Ovary (tissue), 9 donors: ENCODE results near the gene COL1A2. TPM values are rescaled to one million over a fixed set of nuclear protein-coding genes. Genes with fewer than 3 reads are reported as not detected.

Source experiments
- DNase-seq, 5 donors: peaks; one replicate each; pipeline ENCODE4 v3.0.0-alpha.2; 2019 to 2020
- H3K27ac ChIP-seq, 2 donors: fragments of 200-600 bp; one replicate each; pipeline versions ENCODE4 v1.5.1 to v1.8.0; 2019 to 2022
- H3K27me3 ChIP-seq: fragments of 200-600 bp; one replicate; pipeline ENCODE4 v1.8.0; 2022
- H3K36me3 ChIP-seq: fragments of 200-600 bp; sonication (generic); one replicate; pipeline ENCODE4 v1.5.1; 2019
- H3K4me1 ChIP-seq: one replicate; pipeline ENCODE4 v1.8.1; 2013; ENCODE audit warnings: mild to moderate bottlenecking, moderate library complexity; ENCODE audit not compliant: insufficient read depth
- H3K4me3 ChIP-seq: fragments of 200-600 bp; sonication (generic); one replicate; pipeline ENCODE4 v1.5.1; 2017
- H3K9me3 ChIP-seq, 2 donors: fragments of 200-600 bp in 1 of 2; sonication (generic) in 1 of 2; one replicate each; pipeline versions ENCODE4 v1.5.1 to v1.8.1; 2013 to 2019; ENCODE audit warnings: mild to moderate bottlenecking in 1 of 2, moderate library complexity in 1 of 2
- CTCF ChIP-seq, 3 donors: fragments of 450-650 bp in 2 of 3; fragments of 200-600 bp in 1 of 3; IDR thresholded peaks; one replicate each; pipeline versions ENCODE4 v1.5.1 to v1.8.0; 2016 to 2022; ENCODE audit warnings: antibody characterized with exemption in 3 of 3, mild to moderate bottlenecking in 1 of 3
- EP300 ChIP-seq: sonication (generic); formaldehyde crosslinking; IDR thresholded peaks from one replicate; pipeline ENCODE4 v1.6.1; 2017; ENCODE audit warnings: antibody characterized with exemption
- POLR2A ChIP-seq: fragments of 450-650 bp; IDR thresholded peaks from one replicate; pipeline ENCODE4 v1.6.1; 2017; ENCODE audit warnings: antibody characterized with exemption, mild to moderate bottlenecking, moderate library complexity
- WGBS, 3 donors: extraction: QIAGEN DNeasy Blood & Tissue Kit in 1 of 3; methylation state at CpG; one replicate each; pipeline versions ENCODE4 v1.1.5 to v1.1.7; 2013 to 2017; 5-methylcytosine and 5-hydroxymethylcytosine counted together
- intact Hi-C, 4 donors: fragments of 100-400 bp; cut with DNase I; formaldehyde crosslinking; loops; one replicate each; pipeline versions ENCODE4 v1.11.0 to v1.15.1; 2022 to 2023
- polyA plus RNA-seq, 2 donors: library from polyadenylated mRNA; stranded (reverse); fragments of 200-250 nt in 1 of 2; fragments of 350-450 nt in 1 of 2; fragmentation: Illumina TruSeq in 1 of 2; extraction: RNeasy Lipid Tissue Mini Kit (QIAGEN cat#74804) in 1 of 2; gene quantifications; one replicate each; pipeline ENCODE4 v1.2.3, GENCODE V29; 2013 to 2014
- total RNA-seq, 7 donors: library from RNA; depleted of rRNA in 2 of 7; stranded (reverse); fragments of >200 nt in 2 of 7; fragmentation: NEBNext Ultra II Directional in 3 of 7; extraction: Animal tissue kit (Norgen Biotek cat#: 25700) in 3 of 7; gene quantifications; one replicate each; pipeline versions ENCODE4 v1.1.0 to v1.2.4, GENCODE V29; 2016 to 2023
- donor health status: DM: no; HTN: no; CAD: no; lungs with moderate emphysema.
- donor health status: DM: no; HTN: no; CAD: no.
- donor health status: Bipolar disorder and iron deficiency.
- donor health status: DM: yes; HTN: yes; CAD: no.
- donor health status: DM: no; HTN: no; CAD: no.
- donor health status: DM: yes; HTN: yes; CAD: no.

COL1A2 gene
- total and polyA plus RNA-seq, 9 donors: 133 to 2,370 (median 497) TPM

- WGBS, 3 donors: 79 to 82% (median 82%) methylated on average over 2 of the region's 2 CpGs
- DNase-seq: no peak
- intact Hi-C loops: no loop called here
- no peaks in the 10 kb centered on the region for H3K36me3 ChIP-seq
- H3K9me3 ChIP-seq: no peaks in the 10 kb centered on the region
- no peak overlapping the region for H3K4me3 ChIP-seq
- TF ChIP-seq CTCF (IDR thresholded peaks at IDR 0.05): no peak
- no peak for TF ChIP-seq EP300
- no peak for TF ChIP-seq POLR2A
- no peak overlapping the region for H3K27ac ChIP-seq
- H3K27me3 ChIP-seq: no peaks in the 10 kb centered on the region
- H3K4me1 ChIP-seq: no peaks in the 10 kb centered on the region
Observed at GRCh38 chr7:94360926-94361325, 33.8 kb upstream of the COL1A2 start.

GRCh38 chr7:94362276-94362675 is 32.4 kb upstream of the COL1A2 start:
- H3K9me3 ChIP-seq: no peaks in the 10 kb centered on the region
- H3K27me3 ChIP-seq: no peaks in the 10 kb centered on the region
- TF ChIP-seq EP300 (no peak), CTCF (IDR thresholded peaks at IDR 0.05) (no peak), POLR2A (no peak)
- no peak for DNase-seq
- H3K36me3 ChIP-seq: no peaks in the 10 kb centered on the region
- no peak overlapping the region for H3K27ac ChIP-seq
- no peaks in the 10 kb centered on the region for H3K4me1 ChIP-seq
- WGBS, 3 donors: 83 to 95% (median 85%) methylated on average over 1 of the region's 1 CpG
- intact Hi-C loops: no loop called here
- no peak overlapping the region for H3K4me3 ChIP-seq

- Histone ChIP-seq H3K27me3 (no peaks in the 10 kb centered on the region), H3K9me3 (no peaks in the 10 kb centered on the region), H3K4me1 (peaks cover 4% of the 10 kb centered on the region), H3K27ac (no peak overlapping the region), H3K4me3 (no peak overlapping the region), H3K36me3 (no peaks in the 10 kb centered on the region)
- 55 to 63% (median 55%) methylated on average over 5 of the region's 5 CpGs for WGBS, 3 donors
- intact Hi-C loops: no loop called here
- no peak for TF ChIP-seq POLR2A
- TF ChIP-seq CTCF (IDR thresholded peaks at IDR 0.05): no peak
- no peak for TF ChIP-seq EP300
- no peak for DNase-seq
Observed at GRCh38 chr7:94364816-94365215, 29.9 kb upstream of the COL1A2 start.

GRCh38 chr7:94366163-94366562 is 28.5 kb upstream of the COL1A2 start:
- TF ChIP-seq POLR2A (no peak), EP300 (no peak), CTCF (IDR thresholded peaks at IDR 0.05) (no peak)
- no peak for DNase-seq
- Histone ChIP-seq H3K4me3 (no peak overlapping the region), H3K27ac (no peak overlapping the region), H3K36me3 (no peaks in the 10 kb centered on the region), H3K9me3 (no peaks in the 10 kb centered on the region), H3K4me1 (peaks cover 4% of the 10 kb centered on the region), H3K27me3 (no peaks in the 10 kb centered on the region)
- WGBS, 3 donors: 98 to 99% (median 98%) methylated on average over 3 of the region's 3 CpGs
- intact Hi-C loops: no loop called here

GRCh38 chr7:94366832-94367231 is 27.9 kb upstream of the COL1A2 start:
- Histone ChIP-seq H3K4me1 (peaks cover 4% of the 10 kb centered on the region), H3K9me3 (no peaks in the 10 kb centered on the region), H3K27me3 (no peaks in the 10 kb centered on the region), H3K27ac (no peak overlapping the region), H3K36me3 (no peaks in the 10 kb centered on the region), H3K4me3 (no peak overlapping the region)
- WGBS, 3 donors: 90 to 93% (median 92%) methylated on average over 4 of the region's 4 CpGs
- no peak for DNase-seq
- intact Hi-C loops: no loop called here
- TF ChIP-seq POLR2A (no peak), CTCF (IDR thresholded peaks at IDR 0.05) (no peak), EP300 (no peak)
